Breast epithelium (tissue), 3 donors: ENCODE results near the gene BHLHA9.

Experiments used
- CTCF ChIP-seq, 3 donors: fragments of 450-650 bp; IDR thresholded peaks; one replicate each; pipeline ENCODE4 v1.5.1; 2016 to 2017; ENCODE audit warnings: antibody characterized with exemption in 3 of 3, mild to moderate bottlenecking in 3 of 3, moderate library complexity in 3 of 3
- POLR2A ChIP-seq: fragments of 450-650 bp; IDR thresholded peaks from one replicate; pipeline ENCODE4 v1.6.1; 2016; ENCODE audit warnings: antibody characterized with exemption, mild to moderate bottlenecking, moderate library complexity
- POLR2AphosphoS5 ChIP-seq, 3 donors: sonication (generic); formaldehyde crosslinking; IDR thresholded peaks; one replicate each; pipeline ENCODE4 v1.6.1; 2017; ENCODE audit warnings: antibody characterized with exemption in 3 of 3

GRCh38 chr17:1272701-1273100 is 2.5 kb downstream of the BHLHA9 start:
- TF ChIP-seq CTCF (IDR thresholded peaks at IDR 0.05) = no peak
- no peak for TF ChIP-seq POLR2A
- no peak for TF ChIP-seq POLR2AphosphoS5 (IDR thresholded peaks at IDR 0.05)
